Daoy (cell line): ENCODE measurements around the gene HYAL3. TPM values are rescaled to one million over a fixed set of nuclear protein-coding genes. Genes with fewer than 3 reads are reported as not detected.

Experiments
- DNase-seq: peaks from one replicate; pipeline ENCODE4 v3.0.0-alpha.2; 2015; ENCODE audit warnings: low read depth
- total RNA-seq: library from RNA; depleted of rRNA; stranded (reverse); fragments of >200 nt; shearing (Covaris generic); gene quantifications from 2 replicates; pipeline ENCODE4 v1.2.3, GENCODE V29; 2014

HYAL3 gene
- total RNA-seq, 1 experiment from 2014 or later = 3.7 TPM

GRCh38 chr3:50330330-50330729 is 31.1 kb upstream of the HYAL3 start:
- no peak for DNase-seq

GRCh38 chr3:50327943-50328691 is 28.9 kb upstream of the HYAL3 start, which contains the start of gene TUSC2:
Gene TUSC2, minus strand, starts transcription at chr3:50328223. Its CDS starts 124 bp downstream, at chr3:50328099.
- DNase-seq = peak; percentile 96

GRCh38 chr3:50327129-50327528 is 27.9 kb upstream of the HYAL3 start:
- no peak for DNase-seq

- DNase-seq = no peak
Observed at GRCh38 chr3:50326182-50326541, 27.0 kb upstream of the HYAL3 start.

- DNase-seq = no peak
Observed at GRCh38 chr3:50325497-50326181, 26.4 kb upstream of the HYAL3 start.

GRCh38 chr3:50325113-50325480 is 25.9 kb upstream of the HYAL3 start:
- no peak for DNase-seq

GRCh38 chr3:50324351-50325112 is 25.3 kb upstream of the HYAL3 start:
- DNase-seq = peak; percentile 69

- DNase-seq = no peak
Observed at GRCh38 chr3:50323614-50324199, 24.5 kb upstream of the HYAL3 start.

- no peak for DNase-seq
Observed at GRCh38 chr3:50323092-50323600, 23.9 kb upstream of the HYAL3 start.

- no peak for DNase-seq
Observed at GRCh38 chr3:50322386-50323091, 23.3 kb upstream of the HYAL3 start, which contains the start of gene HYAL2. Gene HYAL2, minus strand, starts transcription at chr3:50322745. Its CDS starts 2,256 bp downstream, at chr3:50320489.

- DNase-seq = no peak
Observed at GRCh38 chr3:50322115-50322385, 22.8 kb upstream of the HYAL3 start.

GRCh38 chr3:50321336-50322114 is 22.3 kb upstream of the HYAL3 start:
- DNase-seq = peak; percentile 88

GRCh38 chr3:50320853-50321335 is 21.7 kb upstream of the HYAL3 start:
- peak; percentile 71 for DNase-seq

GRCh38 chr3:50319894-50320625 is 20.9 kb upstream of the HYAL3 start:
- DNase-seq = no peak

GRCh38 chr3:50319181-50319893 is 20.1 kb upstream of the HYAL3 start:
- no peak for DNase-seq

GRCh38 chr3:50318615-50319014 is 19.4 kb upstream of the HYAL3 start:
- no peak for DNase-seq

- no peak for DNase-seq
Observed at GRCh38 chr3:50318163-50318562, 19.0 kb upstream of the HYAL3 start.

GRCh38 chr3:50317300-50317699 is 18.1 kb upstream of the HYAL3 start:
- DNase-seq = no peak

GRCh38 chr3:50316657-50317242 is 17.5 kb upstream of the HYAL3 start:
- DNase-seq = peak; percentile 86
